BLaER1 (cell line): Measurements from ENCODE around the gene CLMN.
"Not testable (repeated sequence)": the region's sequence is repeated elsewhere in the genome, so short reads cannot be mapped to it uniquely, and the experiment has no call there.

Source experiments
- H3K27ac ChIP-seq: shearing (Covaris generic); formaldehyde crosslinking; 2 replicates; pipeline ENCODE4 v1.8.1; 2022
- H3K27me3 ChIP-seq: shearing (Covaris generic); formaldehyde crosslinking; 2 replicates; pipeline ENCODE4 v1.8.1; 2022
- H3K36me3 ChIP-seq: shearing (Covaris generic); formaldehyde crosslinking; 2 replicates; pipeline ENCODE4 v1.8.1; 2022
- H3K4me1 ChIP-seq: shearing (Covaris generic); formaldehyde crosslinking; 2 replicates; pipeline ENCODE4 v1.8.1; 2022
- H3K4me2 ChIP-seq: shearing (Covaris generic); formaldehyde crosslinking; 2 replicates; pipeline ENCODE4 v1.8.1; 2022
- H3K4me3 ChIP-seq: shearing (Covaris generic); formaldehyde crosslinking; 2 replicates; pipeline ENCODE4 v1.8.1; 2022
- H3K9ac ChIP-seq: shearing (Covaris generic); formaldehyde crosslinking; 2 replicates; pipeline ENCODE4 v1.8.1; 2022
- H3K9me3 ChIP-seq: shearing (Covaris generic); formaldehyde crosslinking; 2 replicates; pipeline ENCODE4 v1.8.1; 2022
- H4K20me1 ChIP-seq: shearing (Covaris generic); formaldehyde crosslinking; 2 replicates; pipeline ENCODE4 v1.8.1; 2022
- Cebpa-rat ChIP-seq: shearing (Covaris generic); IDR thresholded peaks from 2 replicates; pipeline ENCODE4 v1.8.1; 2022

CLMN gene

GRCh38 chr14:95286645-95287044 is 33.1 kb downstream of the CLMN start:
- peaks cover 21% of the 10 kb centered on the region for H3K9me3 ChIP-seq
- TF ChIP-seq Cebpa-rat, result no peak

DNA sequence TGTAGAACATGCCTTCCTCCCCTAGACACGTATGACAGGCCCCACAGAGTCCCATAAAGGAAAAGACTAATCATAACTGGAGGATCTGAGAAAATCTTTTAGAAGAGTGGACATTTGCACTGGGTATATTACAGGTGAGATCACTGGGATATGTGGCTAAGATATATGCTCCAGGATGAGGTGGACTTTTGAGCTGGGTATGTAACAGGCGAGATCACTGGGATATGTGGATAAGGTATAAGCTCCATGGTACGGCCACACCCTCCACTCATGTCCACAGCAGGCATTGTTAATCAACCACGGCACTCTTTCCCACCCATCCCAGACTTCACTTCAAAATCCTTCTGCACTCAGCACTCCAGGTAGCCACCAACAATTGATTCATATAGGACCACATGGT is 34.1 kb downstream of the CLMN start:
- H4K20me1 ChIP-seq, result no peaks in the 10 kb centered on the region
- H3K4me3 ChIP-seq, result no peak overlapping the region
- H3K4me1 ChIP-seq, result peaks cover 19% of the 10 kb centered on the region
- H3K9ac ChIP-seq, result no peak overlapping the region
- H3K36me3 ChIP-seq, result peaks cover 5% of the 10 kb centered on the region; the same call in 1 of the 2 replicates
- no peak for TF ChIP-seq Cebpa-rat
- H3K27me3 ChIP-seq, result no peaks in the 10 kb centered on the region
- peaks cover 21% of the 10 kb centered on the region for H3K9me3 ChIP-seq
- no peak overlapping the region for H3K27ac ChIP-seq
- H3K4me2 ChIP-seq, result no peak overlapping the region

More at GRCh38 chr14:95286645-95287044, 33.1 kb downstream of the CLMN start:
- H4K20me1 ChIP-seq, result no peaks in the 10 kb centered on the region
- H3K4me2 ChIP-seq, result no peak overlapping the region
- H3K4me3 ChIP-seq, result no peak overlapping the region
- H3K9ac ChIP-seq, result no peak overlapping the region
- no peak overlapping the region for H3K27ac ChIP-seq
- peaks cover 30% of the 10 kb centered on the region for H3K4me1 ChIP-seq
- H3K27me3 ChIP-seq, result no peaks in the 10 kb centered on the region
- peaks cover 5% of the 10 kb centered on the region; the same call in 1 of the 2 replicates for H3K36me3 ChIP-seq

GRCh38 chr14:95283802-95284201 is 35.9 kb downstream of the CLMN start:
- H3K4me1 ChIP-seq, H3K36me3 ChIP-seq, H3K9ac ChIP-seq: not testable (repeated sequence)

DNA sequence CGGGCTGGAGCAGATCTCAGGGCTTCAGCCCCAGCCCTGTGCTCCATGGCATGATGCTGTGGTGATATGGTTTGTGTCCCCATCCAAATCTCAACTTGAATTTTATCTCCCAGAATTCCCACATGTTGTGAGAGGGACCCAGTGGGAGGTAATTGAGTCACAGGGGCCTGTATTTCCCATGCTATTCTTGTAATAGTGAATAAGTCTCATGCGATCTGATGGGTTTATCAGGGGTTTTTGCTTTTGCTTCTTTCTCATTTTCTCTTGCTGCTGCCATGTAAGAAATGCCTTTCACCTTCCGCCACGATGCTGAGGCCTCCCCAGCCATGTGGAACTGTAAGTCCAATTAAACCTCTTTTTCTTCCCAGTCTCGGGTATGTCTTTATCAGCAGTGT is 36.7 kb downstream of the CLMN start:
- H3K4me2 ChIP-seq, H4K20me1 ChIP-seq, H3K4me1 ChIP-seq, H3K9ac ChIP-seq, H3K27ac ChIP-seq, H3K4me3 ChIP-seq, H3K27me3 ChIP-seq, H3K36me3 ChIP-seq: not testable (repeated sequence)
- peaks cover 30% of the 10 kb centered on the region for H3K9me3 ChIP-seq

More at GRCh38 chr14:95283802-95284201, 35.9 kb downstream of the CLMN start:
- H3K9me3 ChIP-seq, result peaks cover 24% of the 10 kb centered on the region
- not testable (repeated sequence) for H3K27ac ChIP-seq, H4K20me1 ChIP-seq, H3K27me3 ChIP-seq, H3K4me3 ChIP-seq, H3K4me2 ChIP-seq

GRCh38 chr14:95282354-95282985 is 37.2 kb downstream of the CLMN start:
- H3K9ac ChIP-seq, result no peak overlapping the region
- H3K4me3 ChIP-seq, result no peak overlapping the region
- no peaks in the 10 kb centered on the region for H3K27me3 ChIP-seq
- H3K4me1 ChIP-seq, result peaks cover 9% of the 10 kb centered on the region; the same call in 1 of the 2 replicates
- no peak overlapping the region for H3K27ac ChIP-seq
- H4K20me1 ChIP-seq, result no peaks in the 10 kb centered on the region
- H3K36me3 ChIP-seq, result peaks cover 5% of the 10 kb centered on the region; the same call in 1 of the 2 replicates
- no peak for TF ChIP-seq Cebpa-rat
- H3K9me3 ChIP-seq, result peaks cover 30% of the 10 kb centered on the region
- no peak overlapping the region for H3K4me2 ChIP-seq

DNA sequence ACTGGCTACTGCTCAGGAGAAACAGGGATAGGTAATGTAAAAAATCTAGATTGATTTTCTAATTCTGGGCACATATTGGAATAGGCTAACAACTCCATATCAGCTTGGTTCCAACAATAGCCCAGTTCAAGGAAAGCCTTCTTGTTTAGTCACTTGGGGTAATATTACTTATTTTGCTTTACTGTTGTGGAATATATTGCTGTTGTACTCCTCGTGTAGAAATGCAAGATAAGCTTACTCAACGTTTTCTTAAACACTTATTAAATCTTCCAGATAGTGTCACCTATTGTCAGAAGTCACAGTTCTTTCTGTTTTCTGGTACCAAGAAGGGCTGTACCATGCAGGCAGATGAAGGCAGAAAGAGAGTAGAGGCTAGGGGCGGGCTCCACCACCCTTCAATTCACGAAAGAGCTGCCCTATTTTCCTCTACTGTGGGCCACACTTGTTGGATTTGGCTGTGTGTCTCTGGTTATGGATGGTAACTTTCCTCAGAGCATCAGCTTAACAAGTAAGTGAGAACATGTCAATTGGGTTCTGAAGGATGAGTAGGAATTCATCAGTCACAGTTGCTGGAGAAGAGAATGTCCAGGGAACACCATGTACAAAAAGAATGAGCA is 38.0 kb downstream of the CLMN start:
- Histone ChIP-seq H3K36me3 (peaks cover 5% of the 10 kb centered on the region; the same call in 1 of the 2 replicates), H3K9me3 (peaks cover 30% of the 10 kb centered on the region), H3K4me2 (no peak overlapping the region), H3K27ac (no peak overlapping the region), H3K4me1 (peaks cover 2% of the 10 kb centered on the region; the same call in 1 of the 2 replicates), H3K9ac (no peak overlapping the region), H3K27me3 (no peaks in the 10 kb centered on the region), H4K20me1 (no peaks in the 10 kb centered on the region), H3K4me3 (no peak overlapping the region)
- no peak for TF ChIP-seq Cebpa-rat

DNA sequence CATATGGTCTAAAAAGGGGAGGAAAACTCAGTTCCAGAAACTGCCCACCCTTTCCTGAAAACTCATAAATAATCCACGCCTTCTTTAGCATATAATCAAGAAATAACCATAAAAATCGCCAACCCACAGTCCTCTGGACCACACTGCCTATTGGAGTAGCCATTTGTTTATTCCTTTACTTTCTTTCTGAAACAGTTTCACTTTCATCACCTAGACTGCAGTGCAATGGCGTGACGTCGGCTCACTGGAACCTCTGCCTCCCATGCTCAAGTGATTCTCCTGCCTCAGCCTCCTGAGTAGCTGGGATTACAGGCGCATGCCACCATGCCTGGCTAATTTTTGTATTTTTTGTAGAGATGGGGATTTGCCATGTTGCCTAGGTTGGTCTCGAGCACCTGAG is 44.2 kb downstream of the CLMN start:
- Histone ChIP-seq H3K27ac (no peak overlapping the region), H3K9me3 (peaks cover 9% of the 10 kb centered on the region), H3K9ac (no peak overlapping the region), H3K36me3 (no peaks in the 10 kb centered on the region), H3K4me1 (peaks cover 2% of the 10 kb centered on the region), H3K4me3 (no peak overlapping the region), H4K20me1 (no peaks in the 10 kb centered on the region), H3K27me3 (no peaks in the 10 kb centered on the region), H3K4me2 (no peak overlapping the region)
- TF ChIP-seq Cebpa-rat, result no peak

- Histone ChIP-seq H3K27ac (no peak overlapping the region), H3K4me1 (peaks cover 8% of the 10 kb centered on the region), H3K27me3 (no peaks in the 10 kb centered on the region), H3K4me3 (no peak overlapping the region), H3K9me3 (peaks cover 9% of the 10 kb centered on the region), H4K20me1 (no peaks in the 10 kb centered on the region), H3K9ac (no peak overlapping the region), H3K4me2 (no peak overlapping the region), H3K36me3 (no peaks in the 10 kb centered on the region)
- TF ChIP-seq Cebpa-rat, result no peak
Observed at GRCh38 chr14:95274874-95275273, 44.8 kb downstream of the CLMN start.

- no peak overlapping the region for H3K4me3 ChIP-seq
- H3K27me3 ChIP-seq, result no peaks in the 10 kb centered on the region
- H3K9ac ChIP-seq, result no peak overlapping the region
- H3K4me2 ChIP-seq, result no peak overlapping the region
- no peaks in the 10 kb centered on the region for H3K36me3 ChIP-seq
- peaks cover 7% of the 10 kb centered on the region for H3K9me3 ChIP-seq
- peaks cover 14% of the 10 kb centered on the region for H3K4me1 ChIP-seq
- H4K20me1 ChIP-seq, result no peaks in the 10 kb centered on the region
- H3K27ac ChIP-seq, result no peak overlapping the region
- TF ChIP-seq Cebpa-rat, result no peak
Observed at GRCh38 chr14:95274279-95274678, 45.4 kb downstream of the CLMN start.
